ELR (cell line): ENCODE data around the gene CDR2.
"Not testable (repeated sequence)": the region's sequence is repeated elsewhere in the genome, so short reads cannot be mapped to it uniquely, and the experiment has no call there.

Source experiments
- DNase-seq: peaks from one replicate; pipeline ENCODE4 v3.0.0-alpha.2; 2015; ENCODE audit warnings: low read depth

Gene CDR2

GRCh38 chr16:22374311-22375116 lies at the start of gene CDR2:
Gene CDR2, minus strand, starts transcription at chr16:22374619. Its CDS starts 310 bp downstream, at chr16:22374309.
- peak; percentile 97 for DNase-seq

- no peak for DNase-seq
Measured at GRCh38 chr16:22423716-22424115, 49.3 kb upstream of the CDR2 start.

- DNase-seq, result no peak
Measured at GRCh38 chr16:22421136-22421535, 46.7 kb upstream of the CDR2 start.

- no peak for DNase-seq
Measured at GRCh38 chr16:22420606-22421135, 46.3 kb upstream of the CDR2 start.

- no peak for DNase-seq
Measured at GRCh38 chr16:22419908-22420307, 45.5 kb upstream of the CDR2 start.

- DNase-seq, result no peak
Measured at GRCh38 chr16:22418826-22419225, 44.4 kb upstream of the CDR2 start.

- DNase-seq, result not testable (repeated sequence)
Measured at GRCh38 chr16:22417798-22418197, 43.4 kb upstream of the CDR2 start.

- DNase-seq, result no peak
Measured at GRCh38 chr16:22417019-22417418, 42.6 kb upstream of the CDR2 start.

- DNase-seq, result no peak
Measured at GRCh38 chr16:22413819-22414218, 39.4 kb upstream of the CDR2 start.

- no peak for DNase-seq
Measured at GRCh38 chr16:22407486-22407885, 33.1 kb upstream of the CDR2 start.

GRCh38 chr16:22402191-22402590 lies 27.8 kb upstream of the CDR2 start:
- peak; percentile 60 for DNase-seq

- no peak for DNase-seq
Measured at GRCh38 chr16:22400900-22401299, 26.5 kb upstream of the CDR2 start.

GRCh38 chr16:22397931-22398330 lies 23.5 kb upstream of the CDR2 start:
- DNase-seq, result no peak

- DNase-seq, result peak; percentile 76
Measured at GRCh38 chr16:22397464-22397863, 23.0 kb upstream of the CDR2 start.

GRCh38 chr16:22395960-22396359 lies 21.5 kb upstream of the CDR2 start:
- no peak for DNase-seq

GRCh38 chr16:22394121-22394520 lies 19.7 kb upstream of the CDR2 start:
- DNase-seq, result no peak

GRCh38 chr16:22388101-22388644 lies 13.8 kb upstream of the CDR2 start:
- DNase-seq, result no peak

GRCh38 chr16:22386976-22387375 lies 12.6 kb upstream of the CDR2 start:
- peak; percentile 75 for DNase-seq

- no peak for DNase-seq
Measured at GRCh38 chr16:22385196-22385595, 10.8 kb upstream of the CDR2 start.

- no peak for DNase-seq
Measured at GRCh38 chr16:22383827-22384226, 9.4 kb upstream of the CDR2 start.

- DNase-seq, result no peak
Measured at GRCh38 chr16:22381392-22381791, 7.0 kb upstream of the CDR2 start.

- no peak for DNase-seq
Measured at GRCh38 chr16:22380529-22380928, 6.1 kb upstream of the CDR2 start.

- DNase-seq, result no peak
Measured at GRCh38 chr16:22379656-22380055, 5.2 kb upstream of the CDR2 start.
